ENCODE results near the gene RNF14.

DNA sequence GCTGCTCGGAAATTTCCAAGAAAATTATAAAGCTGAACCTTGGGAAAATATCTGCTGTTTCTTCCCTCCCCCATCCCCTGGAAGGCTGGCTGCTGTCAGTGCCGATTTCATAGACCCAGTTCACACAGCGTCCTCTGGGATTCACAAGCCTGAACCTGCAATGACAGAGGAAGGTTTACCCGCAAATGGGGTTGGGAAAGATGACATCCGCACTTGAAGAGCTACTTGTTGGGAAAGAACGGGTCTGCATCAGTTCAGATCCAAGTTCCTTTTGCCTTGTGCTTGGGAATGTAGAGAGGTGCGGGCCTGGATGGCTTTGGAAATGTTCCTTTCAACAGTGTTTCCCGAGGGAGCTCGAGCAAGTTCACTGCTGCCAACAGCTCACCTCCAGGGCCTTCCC, 24.8 kb upstream of the RNF14 start:
- TF ChIP-seq, protein P1, sequence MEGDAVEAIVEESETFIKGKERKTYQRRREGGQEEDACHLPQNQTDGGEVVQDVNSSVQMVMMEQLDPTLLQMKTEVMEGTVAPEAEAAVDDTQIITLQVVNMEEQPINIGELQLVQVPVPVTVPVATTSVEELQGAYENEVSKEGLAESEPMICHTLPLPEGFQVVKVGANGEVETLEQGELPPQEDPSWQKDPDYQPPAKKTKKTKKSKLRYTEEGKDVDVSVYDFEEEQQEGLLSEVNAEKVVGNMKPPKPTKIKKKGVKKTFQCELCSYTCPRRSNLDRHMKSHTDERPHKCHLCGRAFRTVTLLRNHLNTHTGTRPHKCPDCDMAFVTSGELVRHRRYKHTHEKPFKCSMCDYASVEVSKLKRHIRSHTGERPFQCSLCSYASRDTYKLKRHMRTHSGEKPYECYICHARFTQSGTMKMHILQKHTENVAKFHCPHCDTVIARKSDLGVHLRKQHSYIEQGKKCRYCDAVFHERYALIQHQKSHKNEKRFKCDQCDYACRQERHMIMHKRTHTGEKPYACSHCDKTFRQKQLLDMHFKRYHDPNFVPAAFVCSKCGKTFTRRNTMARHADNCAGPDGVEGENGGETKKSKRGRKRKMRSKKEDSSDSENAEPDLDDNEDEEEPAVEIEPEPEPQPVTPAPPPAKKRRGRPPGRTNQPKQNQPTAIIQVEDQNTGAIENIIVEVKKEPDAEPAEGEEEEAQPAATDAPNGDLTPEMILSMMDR (IDR thresholded peaks at IDR 0.05): no peak
- TF ChIP-seq POLR2A (IDR thresholded peaks at IDR 0.05): no peak
